Fibroblast of skin of left biceps (primary cell): ENCODE data around the gene TAAR2.
"Not testable (repeated sequence)": the region's sequence is repeated elsewhere in the genome, so short reads cannot be mapped to it uniquely, and the experiment has no call there.

Experiments
- DNase-seq, 2 experiments: peaks; one replicate each; pipeline ENCODE4 v3.0.0-alpha.2; 2013; ENCODE audit warnings: low read depth in 2 of 2

The TAAR2 gene

DNA sequence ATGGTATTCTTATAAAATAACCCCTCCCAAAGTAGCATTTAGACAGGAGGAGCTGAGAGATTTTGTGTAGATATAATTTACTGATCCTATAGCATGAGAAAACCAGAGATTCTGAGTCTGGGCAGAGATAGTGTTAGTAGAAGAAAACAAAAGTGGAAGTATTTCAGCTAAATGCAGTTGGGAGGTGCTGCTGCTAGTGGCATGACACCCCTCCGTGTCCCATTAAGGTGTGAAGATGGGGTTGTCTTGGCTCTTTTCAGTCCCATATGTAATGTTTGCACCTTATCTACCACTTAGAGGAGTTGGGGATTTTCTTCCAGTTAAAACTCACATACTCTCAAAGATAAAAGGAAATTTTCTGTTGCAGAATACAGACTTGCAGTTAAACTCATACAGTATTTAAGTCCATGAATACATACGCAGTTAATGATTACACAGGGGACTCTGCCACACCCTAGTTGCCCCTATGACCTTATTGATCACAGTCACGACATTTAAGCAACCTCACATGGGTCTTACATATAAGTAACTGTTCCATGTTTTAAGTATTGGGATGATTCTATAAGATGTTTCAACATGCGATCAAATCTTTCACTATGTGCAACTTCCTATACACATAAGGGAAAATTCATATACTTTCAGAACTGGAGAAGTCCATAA, 11.5 kb downstream of the TAAR2 start:
- no peak for DNase-seq

DNA sequence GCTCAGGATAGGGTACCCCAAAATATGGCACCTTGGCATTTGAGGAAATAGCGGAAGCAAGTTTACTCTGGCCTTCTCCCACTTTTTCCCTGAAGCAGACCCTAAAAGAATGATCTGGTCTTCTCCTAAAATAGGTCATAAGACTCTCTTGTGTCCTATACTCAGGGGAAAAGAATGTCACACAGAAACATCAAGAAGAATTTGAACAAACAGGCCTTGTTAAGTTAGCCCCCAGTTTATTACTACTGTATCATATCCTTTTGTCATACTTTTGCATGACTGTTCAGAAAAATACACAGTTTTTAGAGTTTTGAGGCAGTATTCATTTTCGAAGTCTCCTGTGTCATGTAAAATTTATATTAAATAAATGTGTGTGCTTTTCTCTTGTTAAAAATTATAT, 12.5 kb downstream of the TAAR2 start:
- DNase-seq, result no peak

DNA sequence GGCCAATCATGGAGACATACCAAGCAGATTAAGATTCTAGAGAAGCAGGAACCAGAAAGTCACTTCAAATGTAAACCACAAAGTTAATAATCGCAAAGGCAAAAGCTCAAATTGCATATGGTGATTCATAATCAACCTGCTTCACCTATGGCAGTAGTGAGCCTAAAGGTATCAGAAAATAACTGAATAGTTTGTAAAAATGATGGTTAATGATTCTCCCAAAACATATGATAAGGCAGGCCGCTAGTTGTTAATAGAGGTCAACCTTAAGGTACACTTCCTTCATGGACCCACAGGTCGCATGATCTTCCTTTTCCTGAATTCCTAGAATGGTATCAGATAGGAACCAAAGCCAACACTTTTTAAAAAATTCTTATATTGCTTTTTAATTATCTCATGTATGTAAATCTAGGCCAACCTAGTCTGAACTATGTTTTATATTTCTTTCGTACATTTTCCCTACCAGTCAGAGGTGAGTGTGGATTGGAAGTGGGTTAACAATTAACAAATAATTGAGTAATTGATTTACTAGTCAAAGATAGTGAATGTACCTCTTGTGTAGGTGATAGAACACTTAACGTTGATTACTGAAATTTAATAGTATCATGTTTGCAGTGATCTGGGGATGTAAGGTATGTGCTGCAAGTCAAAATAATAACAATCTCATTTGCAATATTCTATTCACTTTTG, 16.4 kb downstream of the TAAR2 start:
- no peak for DNase-seq

DNA sequence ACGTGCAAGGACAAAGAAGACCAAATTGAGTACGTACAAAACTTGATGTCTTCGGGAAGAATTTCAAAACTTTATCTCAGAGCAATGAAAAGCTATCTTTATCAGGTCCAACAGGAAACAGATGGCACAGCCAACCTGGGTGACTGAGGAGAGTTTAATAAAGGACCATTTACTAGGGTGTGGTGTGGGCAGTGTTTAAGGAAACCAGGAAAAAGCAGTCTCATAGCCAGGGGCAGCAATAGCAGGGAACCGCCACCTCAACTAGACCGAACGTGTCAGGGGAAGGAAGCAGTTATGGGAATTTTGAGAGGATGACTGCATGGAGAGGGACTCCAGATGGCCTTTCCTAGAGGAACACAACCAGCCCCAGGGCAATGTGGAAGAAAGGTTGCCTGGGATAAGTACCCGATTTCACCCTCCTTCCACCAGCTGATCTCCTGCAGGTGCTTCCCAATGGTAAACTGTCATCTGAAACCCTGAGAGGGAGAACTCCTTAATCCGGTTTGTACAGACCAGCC, 19.4 kb downstream of the TAAR2 start:
- no peak for DNase-seq

DNA sequence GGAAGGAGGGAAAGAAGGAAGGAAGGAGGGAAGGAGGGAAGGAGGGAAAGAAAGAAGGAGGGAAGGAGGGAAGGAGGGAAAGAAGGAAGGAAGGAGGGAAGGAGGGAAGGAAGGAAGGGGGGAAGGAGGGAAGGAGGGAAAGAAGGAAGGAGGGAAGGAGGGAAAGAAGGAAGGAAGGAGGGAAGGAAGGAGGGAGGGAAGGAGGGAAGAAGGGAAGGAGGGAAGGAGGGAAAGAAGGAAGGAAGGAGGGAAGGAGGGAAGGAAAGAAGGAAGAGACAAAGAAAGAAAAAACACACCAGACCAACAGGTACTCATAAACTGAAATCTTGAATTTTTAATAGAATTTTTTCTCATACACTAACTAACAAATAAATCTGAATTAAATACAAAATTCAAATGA, 23.2 kb downstream of the TAAR2 start:
- not testable (repeated sequence) for DNase-seq

DNA sequence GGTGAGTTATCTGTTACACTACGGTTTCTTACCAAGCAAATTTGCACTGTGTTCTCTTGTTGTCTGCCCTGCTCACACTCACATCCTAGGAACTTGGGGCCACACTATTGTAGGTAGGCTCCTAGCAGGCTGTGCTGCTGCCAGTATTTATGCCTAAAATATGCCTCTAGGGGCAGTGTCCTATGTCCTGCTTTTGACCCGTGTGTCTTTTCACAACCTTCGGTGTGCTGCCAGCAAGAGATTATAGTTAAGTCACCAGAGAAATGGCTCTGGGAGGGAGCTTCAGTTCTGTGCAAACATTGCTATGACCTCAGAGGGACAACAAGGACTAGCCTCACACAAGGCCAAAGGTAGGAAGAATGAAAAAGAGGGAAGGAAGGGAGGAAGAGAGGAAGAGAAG, 25.6 kb downstream of the TAAR2 start:
- DNase-seq, result no peak

DNA sequence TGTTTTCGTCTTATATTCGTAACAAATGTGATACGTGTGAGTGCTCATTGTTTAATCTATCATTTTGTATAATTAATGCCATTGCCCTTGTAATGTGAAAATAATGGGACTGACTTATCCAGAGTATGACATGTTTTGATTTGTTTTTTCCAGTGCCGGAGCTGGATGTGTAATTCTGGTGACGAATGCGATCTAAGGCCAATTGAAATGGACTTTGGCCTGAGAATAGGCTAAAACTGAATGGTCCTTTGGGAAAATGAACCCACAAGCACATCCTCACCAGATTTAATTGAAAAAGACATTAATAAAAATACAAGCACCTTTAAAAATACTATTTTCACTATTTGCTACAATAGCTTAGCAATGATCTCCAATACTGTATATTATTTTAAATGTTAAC, 27.9 kb downstream of the TAAR2 start:
- DNase-seq, result no peak

DNA sequence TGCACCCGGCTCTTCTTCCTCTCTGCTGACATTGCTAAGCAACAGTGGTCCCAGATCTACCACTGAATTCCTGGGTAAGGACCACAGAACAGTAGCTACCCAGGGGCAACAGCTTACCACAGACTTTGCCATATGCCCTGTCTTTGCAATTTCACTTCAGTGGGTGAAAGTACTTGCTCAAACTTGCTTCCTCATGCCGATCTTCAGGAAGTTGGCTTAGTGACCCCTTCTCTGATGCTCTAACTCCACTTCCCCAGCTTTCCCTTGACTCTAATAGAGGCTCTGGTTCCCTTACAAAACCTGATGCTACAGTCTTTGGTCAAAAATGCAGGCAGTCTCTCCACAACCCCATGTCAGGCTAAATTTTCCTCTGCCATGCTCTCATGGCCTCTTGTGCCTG, 31.2 kb downstream of the TAAR2 start:
- no peak for DNase-seq

DNA sequence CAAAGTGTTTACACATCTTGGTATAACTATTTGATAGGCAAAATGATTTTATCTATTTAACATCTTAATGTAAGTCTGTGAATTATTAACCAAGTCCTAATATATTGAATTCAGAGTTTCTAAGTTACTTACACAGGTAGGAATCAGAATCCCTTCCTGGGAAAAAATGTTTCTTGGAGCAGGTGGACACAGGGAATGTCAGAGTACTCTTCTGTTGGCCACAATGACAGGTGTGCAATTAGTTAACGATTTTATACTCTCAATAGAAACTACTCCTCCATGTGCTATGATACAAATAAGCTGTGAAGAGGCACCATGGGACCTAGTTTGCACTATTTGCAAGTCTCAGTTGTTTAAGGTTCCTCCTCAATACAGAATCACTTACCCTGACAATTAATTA, 33.7 kb downstream of the TAAR2 start:
- DNase-seq, result no peak

DNA sequence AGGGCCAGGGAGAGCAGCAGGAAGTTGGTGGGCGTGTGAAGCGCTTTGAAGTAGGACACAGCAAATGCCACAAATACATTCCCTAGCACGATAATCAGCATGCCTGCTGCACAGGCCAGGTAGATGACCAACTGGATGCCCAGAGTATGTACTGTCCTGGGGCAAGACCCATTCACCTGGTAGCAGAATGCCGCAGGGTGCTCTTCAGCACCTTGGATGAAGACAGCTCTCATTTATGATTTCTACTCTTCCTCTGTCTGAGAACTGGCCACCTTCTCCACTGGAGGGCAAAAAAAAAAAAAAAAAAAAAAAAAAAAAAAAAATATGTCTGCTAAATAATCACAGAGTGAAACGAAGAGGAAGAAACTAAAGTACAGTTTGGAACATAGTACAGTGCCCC, 34.6 kb downstream of the TAAR2 start, which contains the start of gene TAAR5:
Gene TAAR5 (minus strand): TSS at position 288 of the 400 bp plus-strand sequence. CDS start 55 bp downstream, at position 233.
- DNase-seq, result no peak

DNA sequence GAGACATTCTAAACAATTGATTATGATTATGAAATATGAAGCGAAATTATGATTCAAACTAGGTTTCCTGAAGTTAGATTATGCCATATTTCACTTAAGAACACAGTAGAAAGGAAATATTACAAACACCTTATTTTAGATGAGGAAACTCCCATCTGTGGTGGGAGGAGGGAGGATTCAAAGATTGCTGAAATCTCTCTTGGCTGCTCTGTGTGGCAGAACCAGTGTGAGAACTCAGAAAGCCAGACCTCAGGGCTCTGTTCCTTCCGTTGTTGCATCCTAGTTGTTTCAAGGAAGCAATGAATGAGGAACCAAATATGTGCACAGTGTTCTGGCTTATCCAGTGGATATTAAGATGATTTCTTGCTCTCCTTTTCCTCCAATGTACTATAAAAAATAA, 36.7 kb downstream of the TAAR2 start:
- DNase-seq, result no peak

DNA sequence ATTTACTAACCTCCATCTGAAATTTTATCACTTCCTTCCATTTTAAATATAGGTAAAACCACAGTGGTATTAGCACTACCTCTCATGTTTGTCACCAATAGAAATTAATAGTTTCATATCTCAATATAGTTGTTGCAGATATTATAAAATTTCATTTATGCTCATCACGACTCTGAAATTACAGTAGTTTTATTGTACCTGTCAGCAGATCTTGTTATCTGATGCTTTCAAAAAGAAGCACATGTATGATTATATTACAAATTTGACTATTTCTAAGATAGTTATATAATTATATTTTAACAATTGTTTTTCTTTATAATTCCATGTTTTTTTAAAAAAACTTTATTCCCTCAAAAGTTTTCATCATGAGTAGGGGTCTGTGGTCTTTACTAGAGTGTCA, 39.4 kb downstream of the TAAR2 start:
- no peak for DNase-seq

DNA sequence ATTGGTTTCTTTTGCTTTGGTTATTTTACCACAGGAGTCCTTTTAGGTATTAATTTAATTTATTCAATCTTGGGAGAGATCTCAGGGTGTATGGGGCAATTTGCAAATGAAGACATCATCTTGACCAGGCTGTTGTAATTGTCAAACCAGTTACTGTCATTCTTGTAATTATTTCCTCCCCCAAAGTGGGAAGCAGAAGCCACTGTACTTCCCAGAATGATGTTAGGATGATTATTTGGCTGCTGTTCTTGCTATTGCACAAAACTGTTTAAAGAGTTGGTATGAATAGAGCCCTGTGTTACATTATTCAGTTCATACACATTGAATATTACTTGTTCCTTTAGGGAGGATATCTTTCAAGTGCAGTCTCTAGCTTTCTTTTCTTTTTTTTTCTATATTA, 52.3 kb downstream of the TAAR2 start:
- no peak for DNase-seq

DNA sequence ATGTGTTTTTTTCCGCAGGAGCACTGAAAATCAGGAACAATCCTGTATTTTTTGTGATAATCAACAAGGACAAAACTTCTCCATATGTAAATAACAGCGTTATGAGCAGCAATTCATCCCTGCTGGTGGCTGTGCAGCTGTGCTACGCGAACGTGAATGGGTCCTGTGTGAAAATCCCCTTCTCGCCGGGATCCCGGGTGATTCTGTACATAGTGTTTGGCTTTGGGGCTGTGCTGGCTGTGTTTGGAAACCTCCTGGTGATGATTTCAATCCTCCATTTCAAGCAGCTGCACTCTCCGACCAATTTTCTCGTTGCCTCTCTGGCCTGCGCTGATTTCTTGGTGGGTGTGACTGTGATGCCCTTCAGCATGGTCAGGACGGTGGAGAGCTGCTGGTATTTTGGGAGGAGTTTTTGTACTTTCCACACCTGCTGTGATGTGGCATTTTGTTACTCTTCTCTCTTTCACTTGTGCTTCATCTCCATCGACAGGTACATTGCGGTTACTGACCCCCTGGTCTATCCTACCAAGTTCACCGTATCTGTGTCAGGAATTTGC, 53.8 kb downstream of the TAAR2 start, which contains the start of gene TAAR6:
Gene TAAR6 (plus strand): TSS at position 102 of the 557 bp plus-strand sequence. CDS start 0 bp downstream, at position 102.
- no peak for DNase-seq

DNA sequence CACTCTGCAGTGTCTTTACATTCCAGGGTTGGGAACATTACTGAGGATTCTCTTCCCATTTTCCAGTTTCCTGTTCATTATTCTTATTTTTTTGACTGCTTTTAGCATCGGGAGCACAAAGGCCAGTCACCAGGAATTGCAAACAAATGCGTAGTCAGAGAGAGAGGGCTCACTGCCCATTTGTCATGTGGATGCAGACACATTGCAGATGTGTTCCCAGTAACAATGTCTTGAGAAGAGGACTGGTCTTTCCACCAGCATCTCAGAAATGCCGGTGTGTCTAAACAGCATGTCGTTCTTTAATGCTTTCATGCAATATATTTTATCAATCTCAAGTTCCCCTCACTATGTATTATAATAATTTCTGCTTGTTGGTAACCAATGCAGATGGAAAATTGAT, 54.9 kb downstream of the TAAR2 start:
- DNase-seq, result no peak

DNA sequence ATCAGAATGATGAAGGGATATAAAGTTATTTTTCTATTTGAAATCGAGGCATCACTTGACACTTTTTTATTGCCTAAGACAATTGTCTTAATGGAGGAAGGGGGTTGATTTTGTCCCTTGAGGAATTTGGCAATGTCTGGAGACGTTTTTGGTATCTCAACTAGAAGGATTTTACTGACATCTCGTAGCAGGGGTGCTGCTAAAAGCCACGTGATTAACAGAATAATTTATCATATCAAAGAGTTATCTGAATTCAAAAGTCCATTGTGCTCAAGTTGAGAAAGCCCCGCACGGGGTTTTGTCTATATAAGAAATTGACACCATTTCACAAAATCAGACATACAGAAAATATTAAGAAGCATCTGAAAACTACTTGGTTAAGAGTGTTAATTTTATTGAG, 55.5 kb downstream of the TAAR2 start:
- no peak for DNase-seq

DNA sequence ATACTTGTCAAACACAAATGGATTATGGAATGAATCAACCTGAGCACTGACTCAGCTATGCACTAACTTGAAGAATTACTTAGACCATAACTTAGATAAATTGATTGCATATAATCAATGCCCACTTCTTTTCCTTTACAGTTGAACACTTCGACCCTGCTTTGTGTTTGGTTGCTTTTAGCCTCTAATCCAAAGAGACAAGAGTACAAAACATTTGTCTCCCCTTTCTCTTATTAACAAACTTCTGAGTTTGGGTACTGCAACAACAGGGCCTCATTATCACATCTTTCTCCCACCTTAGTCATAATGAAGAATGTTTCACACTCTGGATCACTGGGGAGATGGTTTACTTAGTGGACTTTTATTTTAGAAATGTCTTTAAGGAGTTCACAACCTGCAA, 56.5 kb downstream of the TAAR2 start:
- no peak for DNase-seq
